Activated CD8-positive, alpha-beta memory T cell treated with anti-CD3 and anti-CD28 coated beads, Interleukin-2, amount 50 U/mL, for 4 hours (primary cell): ENCODE data around the gene TP73.

ENCODE experiments used
- DNase-seq: peaks from one replicate; pipeline ENCODE4 v3.0.0-alpha.2; 2020

TP73 gene

GRCh38 chr1:3656450-3657095, 4.3 kb downstream of the TP73 start:
- no peak for DNase-seq

- DNase-seq = no peak
Observed at GRCh38 chr1:3657096-3657475, 4.8 kb downstream of the TP73 start.

- no peak for DNase-seq
Observed at GRCh38 chr1:3657578-3658230, 5.4 kb downstream of the TP73 start.

GRCh38 chr1:3658231-3658615, 5.9 kb downstream of the TP73 start:
- DNase-seq = no peak

GRCh38 chr1:3659093-3659492, 6.8 kb downstream of the TP73 start:
- no peak for DNase-seq

- DNase-seq = no peak
Observed at GRCh38 chr1:3660704-3661103, 8.4 kb downstream of the TP73 start.

- no peak for DNase-seq
Observed at GRCh38 chr1:3661631-3662030, 9.3 kb downstream of the TP73 start.

GRCh38 chr1:3662080-3662671, 9.9 kb downstream of the TP73 start:
- no peak for DNase-seq

- no peak for DNase-seq
Observed at GRCh38 chr1:3663999-3664699, 11.8 kb downstream of the TP73 start.

- no peak for DNase-seq
Observed at GRCh38 chr1:3664700-3665375, 12.5 kb downstream of the TP73 start.

GRCh38 chr1:3668148-3668547, 15.8 kb downstream of the TP73 start:
- DNase-seq = no peak

GRCh38 chr1:3668585-3669300, 16.4 kb downstream of the TP73 start:
- no peak for DNase-seq

GRCh38 chr1:3669421-3669821, 17.1 kb downstream of the TP73 start:
- no peak for DNase-seq

- DNase-seq = no peak
Observed at GRCh38 chr1:3669971-3670431, 17.7 kb downstream of the TP73 start.

- DNase-seq = no peak
Observed at GRCh38 chr1:3670823-3671265, 18.5 kb downstream of the TP73 start.

- DNase-seq = no peak
Observed at GRCh38 chr1:3671371-3672180, 19.3 kb downstream of the TP73 start.

- no peak for DNase-seq
Observed at GRCh38 chr1:3672231-3672970, 20.1 kb downstream of the TP73 start.

GRCh38 chr1:3672971-3673361, 20.6 kb downstream of the TP73 start:
- no peak for DNase-seq

- no peak for DNase-seq
Observed at GRCh38 chr1:3673381-3674099, 21.2 kb downstream of the TP73 start.
